ENCODE results near the gene WNK4. TPM values are rescaled to one million over a fixed set of nuclear protein-coding genes. Genes with fewer than 3 reads are reported as not detected.

The WNK4 gene
- total and polyA plus RNA-seq, 2 experiments from 2014 or later = 0.10 to 0.65 TPM

DNA sequence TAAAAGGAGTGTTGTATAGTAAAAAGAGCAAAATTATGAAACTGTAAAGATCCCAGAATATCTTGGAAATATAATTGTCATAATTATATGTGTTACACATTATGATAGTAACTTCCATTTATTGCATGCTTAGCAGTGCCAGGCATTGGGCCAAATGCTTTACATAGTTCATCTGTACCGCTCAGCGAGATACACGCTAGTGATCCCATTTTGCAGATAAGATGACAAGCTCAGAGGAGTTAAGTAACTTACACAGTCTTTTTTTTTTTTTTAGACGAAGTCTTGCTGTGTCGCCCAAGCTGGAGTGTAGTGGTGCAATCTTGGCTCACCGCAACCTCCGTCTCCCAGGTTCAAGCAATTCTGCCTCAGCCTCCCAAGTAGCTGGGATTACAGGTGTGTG, 28.8 kb upstream of the WNK4 start:
- Histone ChIP-seq H2AFZ (no peak overlapping the region), H3K4me3 (no peak overlapping the region), H3K4me2 (no peak overlapping the region), H3K4me1 (ENCODE audit: insufficient read depth) (peaks cover 23% of the 10 kb centered on the region), H3F3A (replicated peaks; ENCODE audit: low read depth) (0 out of 2 replicates have a peak, but pooled peaks cover 6% of the 10 kb centered on the region), H3K27ac (ENCODE audit: low read depth) (no peak overlapping the region), H3K36me3 (ENCODE audit: insufficient read depth) (no peaks in the 10 kb centered on the region), H4K20me1 (replicated peaks; ENCODE audit: insufficient read depth) (no peaks in the 10 kb centered on the region), H3K27me3 (ENCODE audit: insufficient read depth) (peaks cover 2% of the 10 kb centered on the region; the same call in 1 of the 2 replicates), H3K9me2 (ENCODE audit: insufficient read depth) (no peaks in the 10 kb centered on the region), H3K79me2 (replicated peaks; ENCODE audit: insufficient read depth) (no peaks in the 10 kb centered on the region)
- Mint-ChIP-seq H3K9me3 (no peaks in the 10 kb centered on the region; the same call in 2 of the 3 replicates), H3K27ac (no peak overlapping the region), H3K4me1 (peaks cover 20% of the 10 kb centered on the region), H3K27me3 (ENCODE audit: insufficient read depth, low read depth, poor library complexity) (no peaks in the 10 kb centered on the region), H3K36me3 (ENCODE audit: low read depth) (no peaks in the 10 kb centered on the region), H3K4me3 (no peak overlapping the region)
- TF ChIP-seq, protein P1, sequence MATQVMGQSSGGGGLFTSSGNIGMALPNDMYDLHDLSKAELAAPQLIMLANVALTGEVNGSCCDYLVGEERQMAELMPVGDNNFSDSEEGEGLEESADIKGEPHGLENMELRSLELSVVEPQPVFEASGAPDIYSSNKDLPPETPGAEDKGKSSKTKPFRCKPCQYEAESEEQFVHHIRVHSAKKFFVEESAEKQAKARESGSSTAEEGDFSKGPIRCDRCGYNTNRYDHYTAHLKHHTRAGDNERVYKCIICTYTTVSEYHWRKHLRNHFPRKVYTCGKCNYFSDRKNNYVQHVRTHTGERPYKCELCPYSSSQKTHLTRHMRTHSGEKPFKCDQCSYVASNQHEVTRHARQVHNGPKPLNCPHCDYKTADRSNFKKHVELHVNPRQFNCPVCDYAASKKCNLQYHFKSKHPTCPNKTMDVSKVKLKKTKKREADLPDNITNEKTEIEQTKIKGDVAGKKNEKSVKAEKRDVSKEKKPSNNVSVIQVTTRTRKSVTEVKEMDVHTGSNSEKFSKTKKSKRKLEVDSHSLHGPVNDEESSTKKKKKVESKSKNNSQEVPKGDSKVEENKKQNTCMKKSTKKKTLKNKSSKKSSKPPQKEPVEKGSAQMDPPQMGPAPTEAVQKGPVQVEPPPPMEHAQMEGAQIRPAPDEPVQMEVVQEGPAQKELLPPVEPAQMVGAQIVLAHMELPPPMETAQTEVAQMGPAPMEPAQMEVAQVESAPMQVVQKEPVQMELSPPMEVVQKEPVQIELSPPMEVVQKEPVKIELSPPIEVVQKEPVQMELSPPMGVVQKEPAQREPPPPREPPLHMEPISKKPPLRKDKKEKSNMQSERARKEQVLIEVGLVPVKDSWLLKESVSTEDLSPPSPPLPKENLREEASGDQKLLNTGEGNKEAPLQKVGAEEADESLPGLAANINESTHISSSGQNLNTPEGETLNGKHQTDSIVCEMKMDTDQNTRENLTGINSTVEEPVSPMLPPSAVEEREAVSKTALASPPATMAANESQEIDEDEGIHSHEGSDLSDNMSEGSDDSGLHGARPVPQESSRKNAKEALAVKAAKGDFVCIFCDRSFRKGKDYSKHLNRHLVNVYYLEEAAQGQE (IDR thresholded peaks at IDR 0.05; ENCODE audit: unreplicated experiment) = no peak
- TF ChIP-seq, protein P2, sequence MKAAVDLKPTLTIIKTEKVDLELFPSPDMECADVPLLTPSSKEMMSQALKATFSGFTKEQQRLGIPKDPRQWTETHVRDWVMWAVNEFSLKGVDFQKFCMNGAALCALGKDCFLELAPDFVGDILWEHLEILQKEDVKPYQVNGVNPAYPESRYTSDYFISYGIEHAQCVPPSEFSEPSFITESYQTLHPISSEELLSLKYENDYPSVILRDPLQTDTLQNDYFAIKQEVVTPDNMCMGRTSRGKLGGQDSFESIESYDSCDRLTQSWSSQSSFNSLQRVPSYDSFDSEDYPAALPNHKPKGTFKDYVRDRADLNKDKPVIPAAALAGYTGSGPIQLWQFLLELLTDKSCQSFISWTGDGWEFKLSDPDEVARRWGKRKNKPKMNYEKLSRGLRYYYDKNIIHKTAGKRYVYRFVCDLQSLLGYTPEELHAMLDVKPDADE (IDR thresholded peaks at IDR 0.05) = no peak
- no peak for TF ChIP-seq POLR2AphosphoS5 (IDR thresholded peaks at IDR 0.05; ENCODE audit: low read depth)
- no peak for TF ChIP-seq JUNB (IDR thresholded peaks at IDR 0.05; ENCODE audit: unreplicated experiment)
- TF ChIP-seq ZNF114 (CRISPR knock-in tag; IDR thresholded peaks at IDR 0.05) = no peak
- no peak for TF ChIP-seq CREB1 (CRISPR knock-in tag; IDR thresholded peaks at IDR 0.05; ENCODE audit: low read depth)
- TF ChIP-seq EZH2 (IDR thresholded peaks at IDR 0.05; ENCODE audit: low read depth, unreplicated experiment) = no peak
- DNase-seq (ENCODE audit: low spot score) (no peak), ATAC-seq (no peak)

DNA sequence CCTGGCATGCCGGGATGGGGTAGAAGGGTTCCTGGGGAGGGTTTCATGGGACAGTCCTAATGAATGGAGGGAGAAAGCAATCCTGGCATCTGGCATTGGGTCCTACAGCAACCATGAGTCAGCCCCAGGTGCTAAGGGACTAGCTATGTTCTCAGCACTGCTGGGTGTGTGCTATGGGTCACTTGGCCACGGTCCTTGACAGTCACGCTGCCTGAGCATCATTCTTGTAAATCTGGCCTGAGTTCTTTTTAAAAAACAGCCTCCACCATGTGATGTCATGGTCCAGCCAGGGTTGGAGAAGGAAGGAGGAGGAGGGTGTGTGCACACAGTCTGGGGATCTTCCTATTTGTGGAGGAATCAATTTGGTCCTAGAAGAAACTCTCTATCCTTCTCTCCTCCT, 25.6 kb upstream of the WNK4 start:
- Histone ChIP-seq H3K9me2 (ENCODE audit: insufficient read depth) (no peaks in the 10 kb centered on the region), H3K4me3 (no peak overlapping the region), H2AFZ (no peak overlapping the region), H3K79me2 (replicated peaks; ENCODE audit: insufficient read depth) (no peaks in the 10 kb centered on the region), H3K36me3 (ENCODE audit: insufficient read depth) (no peaks in the 10 kb centered on the region; the same call in 1 of the 2 replicates), H3F3A (replicated peaks; ENCODE audit: low read depth) (no peaks in the 10 kb centered on the region), H3K4me2 (no peak overlapping the region), H4K20me1 (replicated peaks; ENCODE audit: insufficient read depth) (no peaks in the 10 kb centered on the region), H3K4me1 (ENCODE audit: insufficient read depth) (peaks cover 3% of the 10 kb centered on the region), H3K27me3 (ENCODE audit: insufficient read depth) (peaks cover 10% of the 10 kb centered on the region), H3K27ac (ENCODE audit: low read depth) (no peak overlapping the region)
- Mint-ChIP-seq H3K4me3 (no peak overlapping the region), H3K4me1 (no peaks in the 10 kb centered on the region), H3K27ac (no peak overlapping the region), H3K9me3 (no peaks in the 10 kb centered on the region), H3K27me3 (ENCODE audit: insufficient read depth, low read depth, poor library complexity) (peaks cover 8% of the 10 kb centered on the region), H3K36me3 (ENCODE audit: low read depth) (no peaks in the 10 kb centered on the region)
- DNase-seq (ENCODE audit: low spot score) (no peak), ATAC-seq (no peak)
- TF ChIP-seq CREB1 (CRISPR knock-in tag; IDR thresholded peaks at IDR 0.05; ENCODE audit: low read depth) = no peak
- TF ChIP-seq EZH2 (IDR thresholded peaks at IDR 0.05; ENCODE audit: low read depth, unreplicated experiment) = no peak
- TF ChIP-seq JUNB (IDR thresholded peaks at IDR 0.05; ENCODE audit: unreplicated experiment) = no peak
- no peak for TF ChIP-seq ZNF114 (CRISPR knock-in tag; IDR thresholded peaks at IDR 0.05)
- TF ChIP-seq, protein P2 (IDR thresholded peaks at IDR 0.05) = no peak
- TF ChIP-seq, protein P3, sequence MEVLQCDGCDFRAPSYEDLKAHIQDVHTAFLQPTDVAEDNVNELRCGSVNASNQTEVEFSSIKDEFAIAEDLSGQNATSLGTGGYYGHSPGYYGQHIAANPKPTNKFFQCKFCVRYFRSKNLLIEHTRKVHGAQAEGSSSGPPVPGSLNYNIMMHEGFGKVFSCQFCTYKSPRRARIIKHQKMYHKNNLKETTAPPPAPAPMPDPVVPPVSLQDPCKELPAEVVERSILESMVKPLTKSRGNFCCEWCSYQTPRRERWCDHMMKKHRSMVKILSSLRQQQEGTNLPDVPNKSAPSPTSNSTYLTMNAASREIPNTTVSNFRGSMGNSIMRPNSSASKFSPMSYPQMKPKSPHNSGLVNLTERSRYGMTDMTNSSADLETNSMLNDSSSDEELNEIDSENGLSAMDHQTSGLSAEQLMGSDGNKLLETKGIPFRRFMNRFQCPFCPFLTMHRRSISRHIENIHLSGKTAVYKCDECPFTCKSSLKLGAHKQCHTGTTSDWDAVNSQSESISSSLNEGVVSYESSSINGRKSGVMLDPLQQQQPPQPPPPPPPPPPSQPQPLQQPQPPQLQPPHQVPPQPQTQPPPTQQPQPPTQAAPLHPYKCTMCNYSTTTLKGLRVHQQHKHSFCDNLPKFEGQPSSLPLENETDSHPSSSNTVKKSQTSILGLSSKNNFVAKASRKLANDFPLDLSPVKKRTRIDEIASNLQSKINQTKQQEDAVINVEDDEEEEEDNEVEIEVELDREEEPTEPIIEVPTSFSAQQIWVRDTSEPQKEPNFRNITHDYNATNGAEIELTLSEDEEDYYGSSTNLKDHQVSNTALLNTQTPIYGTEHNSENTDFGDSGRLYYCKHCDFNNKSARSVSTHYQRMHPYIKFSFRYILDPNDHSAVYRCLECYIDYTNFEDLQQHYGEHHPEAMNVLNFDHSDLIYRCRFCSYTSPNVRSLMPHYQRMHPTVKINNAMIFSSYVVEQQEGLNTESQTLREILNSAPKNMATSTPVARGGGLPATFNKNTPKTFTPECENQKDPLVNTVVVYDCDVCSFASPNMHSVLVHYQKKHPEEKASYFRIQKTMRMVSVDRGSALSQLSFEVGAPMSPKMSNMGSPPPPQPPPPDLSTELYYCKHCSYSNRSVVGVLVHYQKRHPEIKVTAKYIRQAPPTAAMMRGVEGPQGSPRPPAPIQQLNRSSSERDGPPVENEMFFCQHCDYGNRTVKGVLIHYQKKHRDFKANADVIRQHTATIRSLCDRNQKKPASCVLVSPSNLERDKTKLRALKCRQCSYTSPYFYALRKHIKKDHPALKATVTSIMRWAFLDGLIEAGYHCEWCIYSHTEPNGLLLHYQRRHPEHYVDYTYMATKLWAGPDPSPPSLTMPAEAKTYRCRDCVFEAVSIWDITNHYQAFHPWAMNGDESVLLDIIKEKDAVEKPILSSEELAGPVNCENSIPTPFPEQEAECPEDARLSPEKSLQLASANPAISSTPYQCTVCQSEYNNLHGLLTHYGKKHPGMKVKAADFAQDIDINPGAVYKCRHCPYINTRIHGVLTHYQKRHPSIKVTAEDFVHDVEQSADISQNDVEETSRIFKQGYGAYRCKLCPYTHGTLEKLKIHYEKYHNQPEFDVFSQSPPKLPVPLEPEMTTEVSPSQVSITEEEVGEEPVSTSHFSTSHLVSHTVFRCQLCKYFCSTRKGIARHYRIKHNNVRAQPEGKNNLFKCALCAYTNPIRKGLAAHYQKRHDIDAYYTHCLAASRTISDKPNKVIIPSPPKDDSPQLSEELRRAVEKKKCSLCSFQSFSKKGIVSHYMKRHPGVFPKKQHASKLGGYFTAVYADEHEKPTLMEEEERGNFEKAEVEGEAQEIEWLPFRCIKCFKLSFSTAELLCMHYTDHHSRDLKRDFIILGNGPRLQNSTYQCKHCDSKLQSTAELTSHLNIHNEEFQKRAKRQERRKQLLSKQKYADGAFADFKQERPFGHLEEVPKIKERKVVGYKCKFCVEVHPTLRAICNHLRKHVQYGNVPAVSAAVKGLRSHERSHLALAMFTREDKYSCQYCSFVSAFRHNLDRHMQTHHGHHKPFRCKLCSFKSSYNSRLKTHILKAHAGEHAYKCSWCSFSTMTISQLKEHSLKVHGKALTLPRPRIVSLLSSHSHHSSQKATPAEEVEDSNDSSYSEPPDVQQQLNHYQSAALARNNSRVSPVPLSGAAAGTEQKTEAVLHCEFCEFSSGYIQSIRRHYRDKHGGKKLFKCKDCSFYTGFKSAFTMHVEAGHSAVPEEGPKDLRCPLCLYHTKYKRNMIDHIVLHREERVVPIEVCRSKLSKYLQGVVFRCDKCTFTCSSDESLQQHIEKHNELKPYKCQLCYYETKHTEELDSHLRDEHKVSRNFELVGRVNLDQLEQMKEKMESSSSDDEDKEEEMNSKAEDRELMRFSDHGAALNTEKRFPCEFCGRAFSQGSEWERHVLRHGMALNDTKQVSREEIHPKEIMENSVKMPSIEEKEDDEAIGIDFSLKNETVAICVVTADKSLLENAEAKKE (CRISPR knock-in tag; IDR thresholded peaks at IDR 0.05) = no peak

All from GM23338 (cell line).